HL-60 (cell line): ENCODE measurements around the gene AGPAT3.

Experiments
- DNase-seq, 2 experiments: peaks; one replicate each; pipeline ENCODE4 v3.0.0-alpha.2; 2010 to 2020; ENCODE audit warnings: low read depth in 1 of 2, low spot score in 1 of 2
- H3K27ac ChIP-seq: fragments of 250-450 bp; sonication (Bioruptor Pico); replicated peaks from 2 replicates; pipeline ENCODE4 v1.5.1; 2020; ENCODE audit warnings: mild to moderate bottlenecking, moderate library complexity
- H3K27me3 ChIP-seq: fragments of 250-450 bp; sonication (Bioruptor Pico); 2 replicates; pipeline ENCODE4 v1.5.1; 2021; ENCODE audit warnings: mild to moderate bottlenecking, moderate library complexity; ENCODE audit not compliant: insufficient read depth, poor library complexity, severe bottlenecking
- H3K4me3 ChIP-seq: replicated peaks from 2 replicates; pipeline ENCODE4 v1.5.1; 2011; ENCODE audit warnings: mild to moderate bottlenecking, control low read depth, low read length; ENCODE audit not compliant: insufficient read depth
- GABPA ChIP-seq: IDR thresholded peaks from 2 replicates; pipeline ENCODE4 v1.6.1; 2012; ENCODE audit warnings: low read depth
- POLR2AphosphoS5 ChIP-seq: IDR thresholded peaks from 2 replicates; pipeline ENCODE4 v1.6.1; 2012; ENCODE audit warnings: low read depth
- SPI1 ChIP-seq: IDR thresholded peaks from 2 replicates; pipeline ENCODE4 v1.6.1; 2012; ENCODE audit warnings: low read depth, mild to moderate bottlenecking, borderline replicate concordance
- TF ChIP-seq, protein P1 (sequence below): IDR thresholded peaks from 2 replicates; pipeline ENCODE4 v1.6.1; 2012; ENCODE audit warnings: low read depth; ENCODE audit not compliant: insufficient replicate concordance
- TF ChIP-seq, protein P2 (sequence below): IDR thresholded peaks from one replicate; pipeline ENCODE4 v1.5.1; 2011; ENCODE audit warnings: low read length, control low read depth, inconsistent platforms; ENCODE audit not compliant: insufficient read depth

Gene AGPAT3

DNA sequence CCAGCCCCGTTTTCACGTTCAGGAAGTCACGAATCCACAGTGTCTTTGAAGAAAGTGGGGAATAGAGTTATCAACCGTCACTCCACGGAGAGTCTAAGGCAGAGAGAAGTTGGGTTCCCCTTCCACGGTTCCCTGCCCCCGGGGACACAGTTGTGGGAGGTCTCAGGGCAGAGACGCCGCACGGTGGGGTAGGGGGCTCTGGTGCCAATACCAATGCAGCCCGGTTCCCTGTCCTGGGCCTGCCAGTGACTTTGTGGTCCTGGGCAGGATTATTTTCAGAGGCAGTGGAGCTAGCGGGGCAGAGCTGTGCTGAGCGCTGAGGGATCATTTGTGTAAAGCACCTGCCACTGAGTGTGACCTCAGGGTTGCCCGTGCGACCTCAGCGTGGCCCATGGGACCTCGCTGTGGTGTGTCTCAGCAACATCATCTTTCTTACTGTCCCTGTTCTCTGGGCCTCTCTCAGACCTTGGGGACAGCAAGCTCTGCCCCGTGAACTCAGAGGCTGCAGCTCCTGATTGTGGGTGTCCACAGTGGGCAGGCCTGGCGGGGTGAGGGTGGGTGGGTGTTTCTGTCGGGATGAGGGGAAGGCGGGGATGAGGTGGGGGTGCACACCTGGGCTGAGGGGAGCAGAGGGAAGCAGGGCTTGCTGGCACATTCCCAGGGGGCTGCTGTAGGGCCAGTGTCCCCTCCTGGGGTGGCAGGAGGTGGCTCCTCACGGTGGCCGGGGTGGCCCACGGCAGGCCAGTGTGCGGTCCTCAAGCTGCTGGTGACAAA, 65.2 kb downstream of the AGPAT3 start:
- Histone ChIP-seq H3K27ac (no peak overlapping the region), H3K27me3 (no peaks in the 10 kb centered on the region), H3K4me3 (no peak overlapping the region)
- TF ChIP-seq, protein P1, sequence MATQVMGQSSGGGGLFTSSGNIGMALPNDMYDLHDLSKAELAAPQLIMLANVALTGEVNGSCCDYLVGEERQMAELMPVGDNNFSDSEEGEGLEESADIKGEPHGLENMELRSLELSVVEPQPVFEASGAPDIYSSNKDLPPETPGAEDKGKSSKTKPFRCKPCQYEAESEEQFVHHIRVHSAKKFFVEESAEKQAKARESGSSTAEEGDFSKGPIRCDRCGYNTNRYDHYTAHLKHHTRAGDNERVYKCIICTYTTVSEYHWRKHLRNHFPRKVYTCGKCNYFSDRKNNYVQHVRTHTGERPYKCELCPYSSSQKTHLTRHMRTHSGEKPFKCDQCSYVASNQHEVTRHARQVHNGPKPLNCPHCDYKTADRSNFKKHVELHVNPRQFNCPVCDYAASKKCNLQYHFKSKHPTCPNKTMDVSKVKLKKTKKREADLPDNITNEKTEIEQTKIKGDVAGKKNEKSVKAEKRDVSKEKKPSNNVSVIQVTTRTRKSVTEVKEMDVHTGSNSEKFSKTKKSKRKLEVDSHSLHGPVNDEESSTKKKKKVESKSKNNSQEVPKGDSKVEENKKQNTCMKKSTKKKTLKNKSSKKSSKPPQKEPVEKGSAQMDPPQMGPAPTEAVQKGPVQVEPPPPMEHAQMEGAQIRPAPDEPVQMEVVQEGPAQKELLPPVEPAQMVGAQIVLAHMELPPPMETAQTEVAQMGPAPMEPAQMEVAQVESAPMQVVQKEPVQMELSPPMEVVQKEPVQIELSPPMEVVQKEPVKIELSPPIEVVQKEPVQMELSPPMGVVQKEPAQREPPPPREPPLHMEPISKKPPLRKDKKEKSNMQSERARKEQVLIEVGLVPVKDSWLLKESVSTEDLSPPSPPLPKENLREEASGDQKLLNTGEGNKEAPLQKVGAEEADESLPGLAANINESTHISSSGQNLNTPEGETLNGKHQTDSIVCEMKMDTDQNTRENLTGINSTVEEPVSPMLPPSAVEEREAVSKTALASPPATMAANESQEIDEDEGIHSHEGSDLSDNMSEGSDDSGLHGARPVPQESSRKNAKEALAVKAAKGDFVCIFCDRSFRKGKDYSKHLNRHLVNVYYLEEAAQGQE = no peak
- TF ChIP-seq POLR2AphosphoS5 (no peak), GABPA (no peak), SPI1 (no peak)
- TF ChIP-seq, protein P2, sequence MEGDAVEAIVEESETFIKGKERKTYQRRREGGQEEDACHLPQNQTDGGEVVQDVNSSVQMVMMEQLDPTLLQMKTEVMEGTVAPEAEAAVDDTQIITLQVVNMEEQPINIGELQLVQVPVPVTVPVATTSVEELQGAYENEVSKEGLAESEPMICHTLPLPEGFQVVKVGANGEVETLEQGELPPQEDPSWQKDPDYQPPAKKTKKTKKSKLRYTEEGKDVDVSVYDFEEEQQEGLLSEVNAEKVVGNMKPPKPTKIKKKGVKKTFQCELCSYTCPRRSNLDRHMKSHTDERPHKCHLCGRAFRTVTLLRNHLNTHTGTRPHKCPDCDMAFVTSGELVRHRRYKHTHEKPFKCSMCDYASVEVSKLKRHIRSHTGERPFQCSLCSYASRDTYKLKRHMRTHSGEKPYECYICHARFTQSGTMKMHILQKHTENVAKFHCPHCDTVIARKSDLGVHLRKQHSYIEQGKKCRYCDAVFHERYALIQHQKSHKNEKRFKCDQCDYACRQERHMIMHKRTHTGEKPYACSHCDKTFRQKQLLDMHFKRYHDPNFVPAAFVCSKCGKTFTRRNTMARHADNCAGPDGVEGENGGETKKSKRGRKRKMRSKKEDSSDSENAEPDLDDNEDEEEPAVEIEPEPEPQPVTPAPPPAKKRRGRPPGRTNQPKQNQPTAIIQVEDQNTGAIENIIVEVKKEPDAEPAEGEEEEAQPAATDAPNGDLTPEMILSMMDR = no peak
- DNase-seq = no peak

DNA sequence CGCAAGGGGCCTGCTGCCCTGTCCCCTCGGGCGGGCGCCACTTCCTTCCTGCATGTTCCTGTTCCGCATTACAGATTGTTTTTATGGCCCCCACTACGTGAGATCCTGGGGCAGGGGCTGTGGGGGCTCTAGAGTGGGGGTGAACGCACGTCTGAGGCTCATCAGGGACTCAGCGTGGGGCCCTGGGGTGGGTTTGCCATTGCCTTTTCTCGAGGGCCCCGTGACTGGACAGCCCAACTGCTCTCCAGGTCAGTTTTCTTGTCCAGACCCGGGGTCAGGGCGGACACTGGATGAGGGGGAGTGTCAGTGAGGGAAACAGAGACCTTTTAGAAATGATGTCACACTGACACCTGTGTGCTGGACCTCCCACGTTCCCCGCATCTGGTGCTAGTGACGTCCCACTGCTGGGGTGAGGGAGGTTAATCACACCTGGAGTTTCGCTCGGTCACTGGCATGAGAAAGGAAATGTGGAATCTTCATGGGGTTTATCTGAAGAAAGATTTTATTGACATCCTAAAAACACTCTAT, 65.9 kb downstream of the AGPAT3 start:
- TF ChIP-seq POLR2AphosphoS5 (no peak), GABPA (no peak), SPI1 (no peak)
- TF ChIP-seq, protein P2 = no peak
- TF ChIP-seq, protein P1 = no peak
- H3K27ac ChIP-seq = no peak overlapping the region
- no peaks in the 10 kb centered on the region for H3K27me3 ChIP-seq
- no peak for DNase-seq
- H3K4me3 ChIP-seq = no peak overlapping the region

DNA sequence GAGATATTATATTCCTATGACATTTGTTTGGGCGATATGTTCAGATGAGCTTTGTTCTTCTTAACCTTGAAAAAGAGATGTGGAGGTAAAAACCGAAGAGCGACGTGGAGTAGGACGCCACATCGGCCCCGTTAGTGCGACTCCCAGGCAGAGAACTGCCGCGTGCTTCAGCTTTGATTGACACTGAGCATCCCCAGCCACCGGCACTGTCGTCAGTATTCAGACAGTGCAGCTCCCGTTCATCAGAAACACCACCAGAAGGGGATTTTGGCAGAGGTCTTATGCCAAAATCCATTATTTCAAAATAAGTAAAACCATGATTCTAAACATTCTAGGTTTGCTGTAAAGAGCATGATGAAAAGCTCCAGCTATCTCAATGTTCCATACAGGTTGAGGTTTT, 66.5 kb downstream of the AGPAT3 start:
- Histone ChIP-seq H3K27ac (no peak overlapping the region), H3K27me3 (no peaks in the 10 kb centered on the region), H3K4me3 (no peak overlapping the region)
- DNase-seq = no peak
- TF ChIP-seq SPI1 (no peak), GABPA (no peak), POLR2AphosphoS5 (no peak)
- TF ChIP-seq, protein P2 = no peak
- TF ChIP-seq, protein P1 = no peak
